Measurements from ENCODE around the gene POU3F3. TPM values are rescaled to one million over a fixed set of nuclear protein-coding genes. Genes with fewer than 3 reads are reported as not detected.

Gene POU3F3
- total RNA-seq, 1 experiment from 2014 or later: not detected

DNA sequence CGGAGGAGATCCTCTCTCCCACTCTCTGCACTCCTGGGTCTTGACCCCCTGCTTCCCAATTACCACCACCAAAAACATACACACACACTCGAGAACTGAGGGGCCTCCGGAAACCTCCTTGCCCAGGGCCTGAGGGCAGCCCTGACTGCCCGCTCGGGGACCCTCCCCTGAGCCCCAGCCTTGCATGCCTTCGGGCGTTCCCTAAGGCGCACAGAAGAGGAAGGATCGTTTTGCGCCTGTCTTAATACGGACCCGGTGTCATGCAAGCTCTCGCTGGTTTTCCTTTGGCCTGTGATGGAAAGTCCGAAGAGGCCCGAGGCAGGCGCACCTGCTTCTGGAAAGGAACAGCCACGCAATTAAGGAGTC is 19.8 kb downstream of the POU3F3 start:
- intact Hi-C loops (cut with micrococcal nuclease): loop anchor here (5.0 kb wide), 1 partner anchor 1711 kb away; no protein-coding TSS in a partner anchor
- ATAC-seq: 0 out of 2 replicates have a peak, but pooled peaks have one; percentile 32
- H3K27ac ChIP-seq (ENCODE audit: low read depth, low read length): no peak overlapping the region
- H3K9ac ChIP-seq (ENCODE audit: low read length): no peak overlapping the region
- ChIA-PET CTCF (interaction anchor here (1.4 kb wide), 1 partner anchor 24 kb away, joined by 3 read pairs; no protein-coding TSS in a partner anchor), POLR2A (no interaction called here), RAD21 (ENCODE audit: low non-redundant PET in 1 of 2, low total read pairs in 2 of 2, uncharacterized antibody in 2 of 2, unreplicated experiment in 2 of 2) (no interaction called here)
- no peak overlapping the region for H3K4me2 ChIP-seq (ENCODE audit: low read length)
- no peaks in the 10 kb centered on the region for H4K20me1 ChIP-seq (ENCODE audit: insufficient read depth)
- H3K9me3 ChIP-seq (ENCODE audit: control insufficient read depth in 1 of 2, insufficient read depth in 1 of 2, low read depth in 1 of 2, low read length in 2 of 2): no peaks in the 10 kb centered on the region
- H3K9me2 ChIP-seq (ENCODE audit: insufficient read depth): no peaks in the 10 kb centered on the region
- H3K4me1 ChIP-seq (ENCODE audit: control insufficient read depth in 1 of 2, insufficient read depth in 2 of 2, low read length in 2 of 2): no peaks in the 10 kb centered on the region
- peaks cover 6% of the 10 kb centered on the region; the same call in 1 of the 2 replicates for H3K27me3 ChIP-seq (ENCODE audit: insufficient read depth, low read length)
- H3K36me3 ChIP-seq (ENCODE audit: control insufficient read depth in 1 of 2, insufficient read depth in 2 of 2, low read length in 2 of 2): no peaks in the 10 kb centered on the region
- no peak for DNase-seq (ENCODE audit: low read depth, low spot score)
- H2AFZ ChIP-seq (ENCODE audit: low read depth, low read length, poor library complexity, severe bottlenecking): no peak overlapping the region
- no TSS peak for BruUV-seq (replicated peaks)
- H3K4me3 ChIP-seq (replicated peaks in 1 of 2; ENCODE audit: low read depth in 1 of 2, low read length in 2 of 2): no peak overlapping the region
- no peaks in the 10 kb centered on the region for H3K79me2 ChIP-seq (ENCODE audit: insufficient read depth, low read length)
- TF ChIP-seq EZH2phosphoT487 (IDR thresholded peaks at IDR 0.05; ENCODE audit: borderline replicate concordance) (no peak), SP1 (IDR thresholded peaks at IDR 0.05; ENCODE audit: low read depth) (no peak), POLR2AphosphoS5 (IDR thresholded peaks at IDR 0.05; ENCODE audit: low read depth, low read length) (no peak), ZNF274 (IDR thresholded peaks at IDR 0.05; ENCODE audit: low read depth, low read length) (no peak)
- TF ChIP-seq, protein P1, sequence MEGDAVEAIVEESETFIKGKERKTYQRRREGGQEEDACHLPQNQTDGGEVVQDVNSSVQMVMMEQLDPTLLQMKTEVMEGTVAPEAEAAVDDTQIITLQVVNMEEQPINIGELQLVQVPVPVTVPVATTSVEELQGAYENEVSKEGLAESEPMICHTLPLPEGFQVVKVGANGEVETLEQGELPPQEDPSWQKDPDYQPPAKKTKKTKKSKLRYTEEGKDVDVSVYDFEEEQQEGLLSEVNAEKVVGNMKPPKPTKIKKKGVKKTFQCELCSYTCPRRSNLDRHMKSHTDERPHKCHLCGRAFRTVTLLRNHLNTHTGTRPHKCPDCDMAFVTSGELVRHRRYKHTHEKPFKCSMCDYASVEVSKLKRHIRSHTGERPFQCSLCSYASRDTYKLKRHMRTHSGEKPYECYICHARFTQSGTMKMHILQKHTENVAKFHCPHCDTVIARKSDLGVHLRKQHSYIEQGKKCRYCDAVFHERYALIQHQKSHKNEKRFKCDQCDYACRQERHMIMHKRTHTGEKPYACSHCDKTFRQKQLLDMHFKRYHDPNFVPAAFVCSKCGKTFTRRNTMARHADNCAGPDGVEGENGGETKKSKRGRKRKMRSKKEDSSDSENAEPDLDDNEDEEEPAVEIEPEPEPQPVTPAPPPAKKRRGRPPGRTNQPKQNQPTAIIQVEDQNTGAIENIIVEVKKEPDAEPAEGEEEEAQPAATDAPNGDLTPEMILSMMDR (IDR thresholded peaks at IDR 0.05 in 2 of 3, conservative IDR thresholded peaks at IDR 0.05 in 1 of 3; ENCODE audit: borderline replicate concordance in 1 of 3, insufficient read depth in 1 of 3, low read depth in 2 of 3, low read length in 2 of 3): no peak

DNA sequence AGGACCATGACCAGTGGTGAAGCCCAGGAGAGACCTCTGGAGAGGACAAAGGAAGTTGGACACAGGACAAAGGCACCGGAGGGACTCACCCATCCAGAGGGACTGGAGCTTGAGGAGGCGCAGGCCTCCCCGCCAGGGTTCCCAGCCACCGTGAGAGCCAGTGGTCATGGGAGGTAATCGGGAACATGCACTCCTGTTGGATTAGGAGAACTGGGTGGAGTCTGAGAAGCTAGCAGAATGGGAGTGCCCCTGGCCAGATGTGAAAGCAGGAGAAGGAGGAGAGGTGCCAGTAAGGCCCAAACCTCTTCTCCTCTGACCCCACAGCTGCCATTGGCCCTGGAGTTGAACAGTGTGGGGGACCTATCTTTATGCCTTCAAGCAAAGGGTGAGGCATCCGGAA is 20.3 kb downstream of the POU3F3 start:
- ATAC-seq (no peak), DNase-seq (ENCODE audit: low read depth, low spot score) (no peak)
- TF ChIP-seq, protein P2, sequence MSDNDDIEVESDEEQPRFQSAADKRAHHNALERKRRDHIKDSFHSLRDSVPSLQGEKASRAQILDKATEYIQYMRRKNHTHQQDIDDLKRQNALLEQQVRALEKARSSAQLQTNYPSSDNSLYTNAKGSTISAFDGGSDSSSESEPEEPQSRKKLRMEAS (IDR thresholded peaks at IDR 0.05): no peak
- TF ChIP-seq JUND (IDR thresholded peaks at IDR 0.05): no peak
- TF ChIP-seq EZH2phosphoT487 (IDR thresholded peaks at IDR 0.05; ENCODE audit: borderline replicate concordance): no peak
- TF ChIP-seq SP1 (IDR thresholded peaks at IDR 0.05; ENCODE audit: low read depth): no peak
- TF ChIP-seq, protein P3, sequence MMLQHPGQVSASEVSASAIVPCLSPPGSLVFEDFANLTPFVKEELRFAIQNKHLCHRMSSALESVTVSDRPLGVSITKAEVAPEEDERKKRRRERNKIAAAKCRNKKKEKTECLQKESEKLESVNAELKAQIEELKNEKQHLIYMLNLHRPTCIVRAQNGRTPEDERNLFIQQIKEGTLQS (IDR thresholded peaks at IDR 0.05): no peak
- TF ChIP-seq, protein P4, sequence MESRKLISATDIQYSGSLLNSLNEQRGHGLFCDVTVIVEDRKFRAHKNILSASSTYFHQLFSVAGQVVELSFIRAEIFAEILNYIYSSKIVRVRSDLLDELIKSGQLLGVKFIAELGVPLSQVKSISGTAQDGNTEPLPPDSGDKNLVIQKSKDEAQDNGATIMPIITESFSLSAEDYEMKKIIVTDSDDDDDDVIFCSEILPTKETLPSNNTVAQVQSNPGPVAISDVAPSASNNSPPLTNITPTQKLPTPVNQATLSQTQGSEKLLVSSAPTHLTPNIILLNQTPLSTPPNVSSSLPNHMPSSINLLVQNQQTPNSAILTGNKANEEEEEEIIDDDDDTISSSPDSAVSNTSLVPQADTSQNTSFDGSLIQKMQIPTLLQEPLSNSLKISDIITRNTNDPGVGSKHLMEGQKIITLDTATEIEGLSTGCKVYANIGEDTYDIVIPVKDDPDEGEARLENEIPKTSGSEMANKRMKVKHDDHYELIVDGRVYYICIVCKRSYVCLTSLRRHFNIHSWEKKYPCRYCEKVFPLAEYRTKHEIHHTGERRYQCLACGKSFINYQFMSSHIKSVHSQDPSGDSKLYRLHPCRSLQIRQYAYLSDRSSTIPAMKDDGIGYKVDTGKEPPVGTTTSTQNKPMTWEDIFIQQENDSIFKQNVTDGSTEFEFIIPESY (IDR thresholded peaks at IDR 0.05; ENCODE audit: extremely low read depth, insufficient replicate concordance, low read length): no peak
- no peak for TF ChIP-seq ZNF274 (IDR thresholded peaks at IDR 0.05; ENCODE audit: low read depth, low read length)
- no peak for TF ChIP-seq SIN3A (IDR thresholded peaks at IDR 0.05; ENCODE audit: low read depth)
- Histone ChIP-seq H3K9me2 (ENCODE audit: insufficient read depth) (no peaks in the 10 kb centered on the region), H3K4me3 (replicated peaks in 1 of 2; ENCODE audit: low read depth in 1 of 2, low read length in 2 of 2) (no peak overlapping the region), H3K4me2 (ENCODE audit: low read length) (no peak overlapping the region), H2AFZ (ENCODE audit: low read depth, low read length, poor library complexity, severe bottlenecking) (no peak overlapping the region), H3K36me3 (ENCODE audit: control insufficient read depth in 1 of 2, insufficient read depth in 2 of 2, low read length in 2 of 2) (no peaks in the 10 kb centered on the region), H4K20me1 (ENCODE audit: insufficient read depth) (no peaks in the 10 kb centered on the region), H3K9ac (ENCODE audit: low read length) (no peak overlapping the region), H3K9me3 (ENCODE audit: control insufficient read depth in 1 of 2, insufficient read depth in 1 of 2, low read depth in 1 of 2, low read length in 2 of 2) (no peaks in the 10 kb centered on the region), H3K27ac (ENCODE audit: low read depth, low read length) (no peak overlapping the region), H3K79me2 (ENCODE audit: insufficient read depth, low read length) (no peaks in the 10 kb centered on the region), H3K27me3 (ENCODE audit: insufficient read depth, low read length) (peaks cover 12% of the 10 kb centered on the region; the same call in 1 of the 2 replicates), H3K4me1 (ENCODE audit: control insufficient read depth in 1 of 2, insufficient read depth in 2 of 2, low read length in 2 of 2) (no peaks in the 10 kb centered on the region)
- POLR2A ChIA-PET: no interaction called here
- RAD21 ChIA-PET (ENCODE audit: low non-redundant PET in 1 of 2, low total read pairs in 2 of 2, uncharacterized antibody in 2 of 2, unreplicated experiment in 2 of 2): no interaction called here
- CTCF ChIA-PET: no interaction called here
- intact Hi-C loops (cut with micrococcal nuclease): loop anchor here (5.0 kb wide), 1 partner anchor 1712 kb away; no protein-coding TSS in a partner anchor
- BruUV-seq (replicated peaks): no TSS peak

All from HCT116 (cell line).